ENCODE data around the gene MLXIPL. TPM values are rescaled to one million over a fixed set of nuclear protein-coding genes. Genes with fewer than 3 reads are reported as not detected.
A peak's percentile ranks its signal among the peaks of the same experiment; 100 is the strongest.

The MLXIPL gene
- total RNA-seq, 4 donors from 2014 or later: 37.3 to 217 (median 54.5) TPM

- no peak for DNase-seq (ENCODE audit: low spot score)
- no peak for ATAC-seq (ENCODE audit: low FRiP score)
- TF ChIP-seq, protein P1, sequence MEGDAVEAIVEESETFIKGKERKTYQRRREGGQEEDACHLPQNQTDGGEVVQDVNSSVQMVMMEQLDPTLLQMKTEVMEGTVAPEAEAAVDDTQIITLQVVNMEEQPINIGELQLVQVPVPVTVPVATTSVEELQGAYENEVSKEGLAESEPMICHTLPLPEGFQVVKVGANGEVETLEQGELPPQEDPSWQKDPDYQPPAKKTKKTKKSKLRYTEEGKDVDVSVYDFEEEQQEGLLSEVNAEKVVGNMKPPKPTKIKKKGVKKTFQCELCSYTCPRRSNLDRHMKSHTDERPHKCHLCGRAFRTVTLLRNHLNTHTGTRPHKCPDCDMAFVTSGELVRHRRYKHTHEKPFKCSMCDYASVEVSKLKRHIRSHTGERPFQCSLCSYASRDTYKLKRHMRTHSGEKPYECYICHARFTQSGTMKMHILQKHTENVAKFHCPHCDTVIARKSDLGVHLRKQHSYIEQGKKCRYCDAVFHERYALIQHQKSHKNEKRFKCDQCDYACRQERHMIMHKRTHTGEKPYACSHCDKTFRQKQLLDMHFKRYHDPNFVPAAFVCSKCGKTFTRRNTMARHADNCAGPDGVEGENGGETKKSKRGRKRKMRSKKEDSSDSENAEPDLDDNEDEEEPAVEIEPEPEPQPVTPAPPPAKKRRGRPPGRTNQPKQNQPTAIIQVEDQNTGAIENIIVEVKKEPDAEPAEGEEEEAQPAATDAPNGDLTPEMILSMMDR (IDR thresholded peaks at IDR 0.05): no peak
Measured at GRCh38 chr7:73628504-73628903, 4.2 kb upstream of the MLXIPL start.

DNA sequence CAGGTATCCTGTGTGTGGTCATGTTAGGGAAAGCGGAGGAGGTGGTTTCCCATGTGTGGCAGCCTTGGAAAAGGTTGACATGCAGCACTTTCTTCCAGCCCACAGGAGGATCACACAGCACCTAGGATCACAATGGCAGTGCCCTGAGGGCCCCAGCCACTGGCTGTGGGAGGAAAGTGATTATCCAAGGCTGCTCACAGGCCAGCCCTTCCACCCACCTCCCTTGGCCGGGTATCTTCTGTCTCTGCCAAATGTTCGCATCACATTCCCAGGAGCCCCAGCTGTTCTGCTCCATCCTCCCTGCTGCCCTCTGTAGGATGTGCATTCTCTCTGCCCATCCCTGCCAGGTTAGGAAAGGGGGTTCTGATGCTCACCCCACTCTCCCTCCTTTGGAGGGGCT, 2.5 kb upstream of the MLXIPL start:
- TF ChIP-seq, protein P1 (IDR thresholded peaks at IDR 0.05): no peak
- ATAC-seq (ENCODE audit: low FRiP score) (no peak), DNase-seq (ENCODE audit: low spot score) (no peak)

DNA sequence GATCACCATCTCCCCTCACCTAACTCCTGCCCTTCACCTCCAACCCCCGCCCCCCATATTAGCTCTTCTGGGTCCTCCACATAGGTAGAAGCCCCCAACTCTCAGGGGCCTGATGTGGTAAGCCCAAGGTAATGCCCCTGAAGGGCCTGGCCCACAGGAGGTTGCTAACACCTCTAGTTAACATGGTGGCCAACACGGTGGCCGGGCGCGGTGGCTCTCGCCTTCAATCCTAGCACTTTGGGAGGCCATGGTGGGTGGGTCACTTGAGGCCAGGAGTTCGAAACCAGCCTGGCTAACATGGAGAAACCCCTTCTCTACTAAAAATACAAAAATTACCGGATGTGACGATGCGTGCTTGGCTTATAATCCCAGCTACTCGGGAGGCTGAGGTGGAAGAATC, 954 bp upstream of the MLXIPL start:
- no peak for ATAC-seq (ENCODE audit: low FRiP score)
- DNase-seq (ENCODE audit: low spot score): no peak
- TF ChIP-seq, protein P1 (IDR thresholded peaks at IDR 0.05): no peak

- TF ChIP-seq, protein P1 (IDR thresholded peaks at IDR 0.05): no peak
- DNase-seq (ENCODE audit: low spot score) (no peak), ATAC-seq (ENCODE audit: low FRiP score) (no peak)
Measured at GRCh38 chr7:73624669-73625001, 313 bp upstream of the MLXIPL start.

DNA sequence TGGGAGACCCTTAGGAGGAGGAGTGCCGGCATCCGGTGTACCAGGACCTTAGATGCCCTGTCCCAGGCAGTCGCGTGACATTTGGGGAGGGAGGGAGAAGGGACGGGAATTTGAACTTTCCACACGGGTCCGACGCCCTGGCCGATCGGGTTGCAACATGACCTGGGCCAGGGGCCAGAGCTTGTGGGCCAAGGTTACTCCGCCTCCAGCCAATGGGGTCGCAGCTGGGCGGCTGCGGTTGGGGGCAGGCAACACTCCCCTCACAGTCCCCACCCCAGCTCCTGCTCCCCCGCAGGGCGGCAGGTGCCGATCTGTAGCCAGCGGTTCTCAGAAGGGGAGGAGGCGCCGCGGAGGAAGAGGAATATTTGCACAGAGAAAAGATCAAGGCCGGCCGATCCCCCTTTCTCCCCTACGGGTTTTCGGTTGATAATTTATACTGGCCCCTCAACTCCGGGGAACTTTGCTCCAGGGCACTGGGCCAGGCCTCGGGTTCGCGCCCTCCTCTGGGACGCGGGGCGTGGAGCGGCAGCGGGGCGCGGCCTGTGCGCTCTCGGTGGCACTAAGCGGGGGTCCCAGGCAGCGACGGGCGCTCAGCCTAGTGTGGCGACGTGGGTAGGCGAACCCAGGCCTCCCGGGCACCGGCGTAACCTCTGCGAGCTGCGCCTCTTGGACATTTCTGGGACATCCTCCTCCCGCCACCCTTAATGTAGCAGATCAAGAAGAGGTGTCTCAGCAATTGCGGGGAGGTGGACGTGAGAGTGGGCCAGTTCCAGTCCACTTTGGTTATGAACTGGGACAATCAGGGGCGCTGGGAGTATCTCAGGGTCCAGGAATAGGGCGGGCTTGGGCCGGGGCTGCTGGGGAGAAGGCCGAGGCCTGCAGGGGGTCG, 1.2 kb downstream of the MLXIPL start:
- DNase-seq (ENCODE audit: low spot score) (no peak), ATAC-seq (ENCODE audit: low FRiP score) (peak; percentile 69)
- TF ChIP-seq, protein P1 (IDR thresholded peaks at IDR 0.05): no peak

DNA sequence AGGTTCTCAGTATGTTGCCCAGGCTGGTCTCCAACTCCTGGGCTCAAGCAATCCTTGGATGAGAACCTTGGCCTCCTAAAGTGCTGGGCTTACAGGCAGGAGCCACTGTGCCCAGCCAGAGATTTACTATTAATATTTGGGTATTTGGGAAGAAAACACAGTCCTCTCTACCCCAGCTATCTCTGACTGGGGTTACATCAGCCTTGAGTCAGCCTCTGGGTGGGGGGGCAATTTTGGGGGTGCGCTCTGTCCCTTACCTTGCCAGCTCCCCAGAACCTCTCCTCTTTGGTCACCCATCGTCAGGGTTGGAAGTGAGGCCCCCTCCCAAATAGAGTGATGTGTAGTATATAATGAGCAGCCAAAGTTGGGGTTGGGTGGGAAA, 1.8 kb downstream of the MLXIPL start:
- TF ChIP-seq, protein P1 (IDR thresholded peaks at IDR 0.05): no peak
- peak; percentile 3 for ATAC-seq (ENCODE audit: low FRiP score)
- no peak for DNase-seq (ENCODE audit: low spot score)
